ENCODE data around the gene XIST.
"Not testable (repeated sequence)": the region's sequence is repeated elsewhere in the genome, so short reads cannot be mapped to it uniquely, and the experiment has no call there.

Gene XIST

GRCh38 chrX:73852467-73852866 is at the start of gene XIST:
TSS of gene XIST (minus strand) at chrX:73852714.
- peak; percentile 89 for DNase-seq (ENCODE audit: low read depth, low spot score)

GRCh38 chrX:73898315-73898714 is 45.8 kb upstream of the XIST start:
- not testable (repeated sequence) for DNase-seq (ENCODE audit: low read depth, low spot score)

GRCh38 chrX:73892515-73893090 is 40.1 kb upstream of the XIST start:
- DNase-seq (ENCODE audit: low read depth, low spot score) = not testable (repeated sequence)

- not testable (repeated sequence) for DNase-seq (ENCODE audit: low read depth, low spot score)
These were observed 29.7 kb upstream of the XIST start for GRCh38 chrX:73882260-73882659.

- DNase-seq (ENCODE audit: low read depth, low spot score) = peak; percentile 31
These were observed 25.2 kb upstream of the XIST start for GRCh38 chrX:73877687-73878086.

GRCh38 chrX:73876911-73877310 is 24.4 kb upstream of the XIST start:
- no peak for DNase-seq (ENCODE audit: low read depth, low spot score)

- DNase-seq (ENCODE audit: low read depth, low spot score) = no peak
These were observed 16.4 kb upstream of the XIST start for GRCh38 chrX:73868916-73869315.

- DNase-seq (ENCODE audit: low read depth, low spot score) = no peak
These were observed 14.6 kb upstream of the XIST start for GRCh38 chrX:73867144-73867543.

- no peak for DNase-seq (ENCODE audit: low read depth, low spot score)
These were observed 11.3 kb upstream of the XIST start for GRCh38 chrX:73863852-73864251.

- DNase-seq (ENCODE audit: low read depth, low spot score) = no peak
These were observed 10.8 kb upstream of the XIST start for GRCh38 chrX:73863268-73863667.

- no peak for DNase-seq (ENCODE audit: low read depth, low spot score)
These were observed 7.1 kb upstream of the XIST start for GRCh38 chrX:73859622-73860021.

GRCh38 chrX:73855546-73855945 is 3.0 kb upstream of the XIST start:
- DNase-seq (ENCODE audit: low read depth, low spot score) = peak; percentile 86

GRCh38 chrX:73852022-73852421 is 492 bp downstream of the XIST start:
- DNase-seq (ENCODE audit: low read depth, low spot score) = no peak

- peak; percentile 96 for DNase-seq (ENCODE audit: low read depth, low spot score)
These were observed 1.2 kb downstream of the XIST start for GRCh38 chrX:73851014-73852009.

GRCh38 chrX:73850124-73851013 is 2.1 kb downstream of the XIST start:
- peak; percentile 64 for DNase-seq (ENCODE audit: low read depth, low spot score)

- no peak for DNase-seq (ENCODE audit: low read depth, low spot score)
These were observed 3.4 kb downstream of the XIST start for GRCh38 chrX:73849073-73849472.

GRCh38 chrX:73847991-73848390 is 4.5 kb downstream of the XIST start:
- no peak for DNase-seq (ENCODE audit: low read depth, low spot score)

- no peak for DNase-seq (ENCODE audit: low read depth, low spot score)
These were observed 5.4 kb downstream of the XIST start for GRCh38 chrX:73847100-73847499.

GRCh38 chrX:73842541-73843234 is 9.8 kb downstream of the XIST start:
- DNase-seq (ENCODE audit: low read depth, low spot score) = no peak

- DNase-seq (ENCODE audit: low read depth, low spot score) = no peak
These were observed 11.2 kb downstream of the XIST start for GRCh38 chrX:73841337-73841736.

Measured in astrocyte of the hippocampus (primary cell).